ENCODE data around the gene PPIL6.

DNA sequence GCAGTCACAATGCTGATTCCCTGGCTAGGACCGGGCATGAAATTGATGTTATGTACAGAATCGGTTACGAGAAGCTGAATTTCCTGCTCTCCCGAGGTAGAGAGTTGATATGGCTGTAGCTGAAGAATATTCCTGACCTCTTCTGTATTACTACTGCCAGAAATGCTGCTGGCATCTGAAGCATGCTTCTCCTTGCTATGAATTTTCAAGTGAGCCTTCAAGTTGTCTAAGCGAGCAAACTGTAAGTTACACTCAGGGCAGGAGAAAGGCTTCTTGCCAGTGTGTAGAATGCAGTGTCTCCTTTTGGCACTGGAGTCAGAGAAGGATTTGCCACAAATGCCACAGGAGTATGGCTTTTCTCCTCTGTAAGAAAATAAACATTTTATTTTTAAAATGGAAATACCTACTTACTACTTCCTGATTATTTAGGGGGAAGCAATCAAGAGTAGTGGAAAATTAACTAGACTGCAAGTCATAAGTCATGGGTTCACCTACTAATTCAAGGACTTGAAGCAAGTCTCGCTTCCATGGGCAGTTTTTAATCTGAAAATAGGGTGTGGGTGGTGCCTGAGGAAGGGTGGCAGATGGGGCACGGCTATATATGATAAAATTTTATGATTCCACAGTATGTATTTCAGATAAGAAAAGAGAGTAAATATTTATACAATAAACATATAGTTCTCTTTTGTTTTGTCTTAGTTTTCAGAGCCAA is 25.9 kb upstream of the PPIL6 start:
- TF ChIP-seq EZH2 (IDR thresholded peaks at IDR 0.05; ENCODE audit: insufficient read depth, poor library complexity, severe bottlenecking), result no peak
- no peak for TF ChIP-seq EZH2phosphoT487 (IDR thresholded peaks at IDR 0.05; ENCODE audit: insufficient read depth, low read depth)
